Effector memory CD4-positive, alpha-beta T cell (primary cell): ENCODE measurements around the gene CISD3.

Experiments used
- DNase-seq, 3 donors: peaks; one replicate each; pipeline ENCODE4 v3.0.0-alpha.2; 2020
- H3K27ac ChIP-seq: 2 replicates; pipeline ENCODE4 v1.7.0; 2013; ENCODE audit warnings: mild to moderate bottlenecking, low read length, moderate library complexity; ENCODE audit not compliant: insufficient read depth, poor library complexity, severe bottlenecking
- H3K27me3 ChIP-seq: replicated peaks from 2 replicates; pipeline ENCODE4 v1.7.0; 2013; ENCODE audit warnings: mild to moderate bottlenecking, low read length; ENCODE audit not compliant: insufficient read depth, control insufficient read depth, poor library complexity, severe bottlenecking
- H3K36me3 ChIP-seq: 2 replicates; pipeline ENCODE4 v1.7.0; 2013; ENCODE audit warnings: mild to moderate bottlenecking, low read length, moderate library complexity; ENCODE audit not compliant: control insufficient read depth, insufficient read depth
- H3K4me1 ChIP-seq: 2 replicates; pipeline ENCODE4 v1.7.0; 2013; ENCODE audit warnings: low read length, mild to moderate bottlenecking; ENCODE audit not compliant: control insufficient read depth, insufficient read depth, poor library complexity, severe bottlenecking
- H3K4me3 ChIP-seq: 2 replicates; pipeline ENCODE4 v1.7.0; 2013; ENCODE audit warnings: low read length, low read depth, mild to moderate bottlenecking; ENCODE audit not compliant: insufficient read depth, poor library complexity, severe bottlenecking
- H3K9me3 ChIP-seq: 2 replicates; pipeline ENCODE4 v1.7.0; 2013; ENCODE audit warnings: mild to moderate bottlenecking, low read length, moderate library complexity; ENCODE audit not compliant: control insufficient read depth

CISD3 gene

GRCh38 chr17:38750312-38751121, 20.4 kb downstream of the CISD3 start:
- H3K4me3 ChIP-seq, result peak overlapping the region; percentile 99
- H3K36me3 ChIP-seq, result no peaks in the 10 kb centered on the region
- no peak for DNase-seq
- H3K27ac ChIP-seq, result no peak overlapping the region
- peaks cover 34% of the 10 kb centered on the region for H3K27me3 ChIP-seq
- H3K4me1 ChIP-seq, result peaks cover 54% of the 10 kb centered on the region
- H3K9me3 ChIP-seq, result no peaks in the 10 kb centered on the region

- Histone ChIP-seq H3K27ac (peak overlapping the region; percentile 86), H3K36me3 (peaks cover 7% of the 10 kb centered on the region), H3K4me1 (peaks cover 54% of the 10 kb centered on the region), H3K9me3 (no peaks in the 10 kb centered on the region), H3K4me3 (peak overlapping the region; percentile 99), H3K27me3 (peaks cover 34% of the 10 kb centered on the region)
- no peak for DNase-seq
Observed at GRCh38 chr17:38751144-38751807, 21.1 kb downstream of the CISD3 start.

- peak overlapping the region; percentile 86 for H3K27ac ChIP-seq
- H3K9me3 ChIP-seq, result no peaks in the 10 kb centered on the region
- peaks cover 32% of the 10 kb centered on the region for H3K27me3 ChIP-seq
- peaks cover 11% of the 10 kb centered on the region for H3K36me3 ChIP-seq
- peak overlapping the region; percentile 99 for H3K4me3 ChIP-seq
- DNase-seq, result peak; percentile 53 to 64 (median 63)
- H3K4me1 ChIP-seq, result peaks cover 54% of the 10 kb centered on the region
Observed at GRCh38 chr17:38751808-38752307, 21.7 kb downstream of the CISD3 start.

GRCh38 chr17:38752308-38753070, 22.3 kb downstream of the CISD3 start, which contains the start of gene PSMB3:
PSMB3 (plus strand) TSS chr17:38752741; CDS start chr17:38752827, 86 bp downstream.
- H3K27me3 ChIP-seq, result peaks cover 26% of the 10 kb centered on the region
- peak within 1 kb of the TSS; percentile 99 for H3K4me3 ChIP-seq
- peak; percentile 94 to 96 (median 96) for DNase-seq
- peak within 1 kb of the TSS; percentile 86 for H3K27ac ChIP-seq
- H3K36me3 ChIP-seq, result peaks cover 11% of the 10 kb centered on the region
- H3K4me1 ChIP-seq, result peaks cover 47% of the 10 kb centered on the region
- H3K9me3 ChIP-seq, result no peaks in the 10 kb centered on the region

- peaks cover 42% of the 10 kb centered on the region for H3K4me1 ChIP-seq
- H3K9me3 ChIP-seq, result no peaks in the 10 kb centered on the region
Observed at GRCh38 chr17:38753071-38753506, 22.9 kb downstream of the CISD3 start.

GRCh38 chr17:38761612-38762011, 31.5 kb downstream of the CISD3 start:
- Histone ChIP-seq H3K9me3 (no peaks in the 10 kb centered on the region), H3K27ac (no peak overlapping the region), H3K27me3 (no peaks in the 10 kb centered on the region), H3K4me3 (no peak overlapping the region), H3K4me1 (no peaks in the 10 kb centered on the region), H3K36me3 (peaks cover 68% of the 10 kb centered on the region)
- no peak for DNase-seq

More at GRCh38 chr17:38753071-38753506, 22.9 kb downstream of the CISD3 start:
- Histone ChIP-seq H3K27me3 (peaks cover 22% of the 10 kb centered on the region), H3K27ac (peak overlapping the region; percentile 86), H3K4me3 (peak overlapping the region; percentile 99), H3K36me3 (peaks cover 15% of the 10 kb centered on the region)
- DNase-seq, result no peak

- DNase-seq, result no peak
- Histone ChIP-seq H3K36me3 (peaks cover 72% of the 10 kb centered on the region), H3K4me3 (no peak overlapping the region), H3K27ac (no peak overlapping the region), H3K9me3 (no peaks in the 10 kb centered on the region), H3K4me1 (no peaks in the 10 kb centered on the region), H3K27me3 (no peaks in the 10 kb centered on the region)
Observed at GRCh38 chr17:38762231-38762630, 32.1 kb downstream of the CISD3 start.

- Histone ChIP-seq H3K27ac (no peak overlapping the region), H3K4me3 (no peak overlapping the region), H3K9me3 (no peaks in the 10 kb centered on the region), H3K36me3 (peaks cover 90% of the 10 kb centered on the region), H3K27me3 (no peaks in the 10 kb centered on the region), H3K4me1 (no peaks in the 10 kb centered on the region)
- DNase-seq, result no peak
Observed at GRCh38 chr17:38766341-38766740, 36.2 kb downstream of the CISD3 start.

GRCh38 chr17:38768417-38768816, 38.3 kb downstream of the CISD3 start:
- no peak for DNase-seq
- Histone ChIP-seq H3K4me3 (no peak overlapping the region), H3K4me1 (no peaks in the 10 kb centered on the region), H3K36me3 (peaks cover 92% of the 10 kb centered on the region), H3K27ac (no peak overlapping the region), H3K27me3 (no peaks in the 10 kb centered on the region), H3K9me3 (no peaks in the 10 kb centered on the region)
